GM06990 (cell line): ENCODE measurements around the gene DSTN.

Source experiments
- DNase-seq: peaks from one replicate; pipeline ENCODE4 v3.0.0-alpha.2; 2011; ENCODE audit not compliant: insufficient read length; ENCODE audit errors: extremely low read depth
- H3K27me3 ChIP-seq: replicated peaks from 2 replicates; pipeline ENCODE4 v1.6.0; 2011; ENCODE audit warnings: low read length; ENCODE audit not compliant: control insufficient read depth, insufficient read depth
- H3K36me3 ChIP-seq: 2 replicates; pipeline ENCODE4 v1.5.1; 2011; ENCODE audit warnings: low read length; ENCODE audit not compliant: control insufficient read depth, insufficient read depth
- H3K4me3 ChIP-seq: replicated peaks from 2 replicates; pipeline ENCODE4 v1.5.1; 2011; ENCODE audit warnings: low read depth, mild to moderate bottlenecking, control low read depth, low read length
- CTCF ChIP-seq: IDR thresholded peaks from 2 replicates; pipeline ENCODE4 v1.5.1; 2011; ENCODE audit warnings: low read length, control low read depth, mild to moderate bottlenecking, inconsistent platforms; ENCODE audit not compliant: insufficient read depth, poor library complexity, severe bottlenecking

The DSTN gene

GRCh38 chr20:17541596-17541995, 28.3 kb upstream of the DSTN start:
- Histone ChIP-seq H3K27me3 (peaks cover 1% of the 10 kb centered on the region; the same call in 1 of the 2 replicates), H3K4me3 (no peak overlapping the region), H3K36me3 (no peaks in the 10 kb centered on the region)
- no peak for TF ChIP-seq CTCF
- DNase-seq: no peak

- TF ChIP-seq CTCF: no peak
- H3K4me3 ChIP-seq: no peak overlapping the region
- DNase-seq: no peak
- H3K27me3 ChIP-seq: peaks cover 1% of the 10 kb centered on the region; the same call in 1 of the 2 replicates
- H3K36me3 ChIP-seq: no peaks in the 10 kb centered on the region
Observed at GRCh38 chr20:17541996-17542395, 27.9 kb upstream of the DSTN start.

- Histone ChIP-seq H3K27me3 (peaks cover 1% of the 10 kb centered on the region; the same call in 1 of the 2 replicates), H3K36me3 (no peaks in the 10 kb centered on the region), H3K4me3 (no peak overlapping the region)
- no peak for DNase-seq
- TF ChIP-seq CTCF: no peak
Observed at GRCh38 chr20:17542481-17542880, 27.4 kb upstream of the DSTN start.

- H3K36me3 ChIP-seq: no peaks in the 10 kb centered on the region
- no peak for TF ChIP-seq CTCF
- peaks cover 1% of the 10 kb centered on the region; the same call in 1 of the 2 replicates for H3K27me3 ChIP-seq
- H3K4me3 ChIP-seq: no peak overlapping the region
- DNase-seq: no peak
Observed at GRCh38 chr20:17542993-17543412, 26.9 kb upstream of the DSTN start.

- no peak for TF ChIP-seq CTCF
- no peak for DNase-seq
- Histone ChIP-seq H3K27me3 (peaks cover 1% of the 10 kb centered on the region; the same call in 1 of the 2 replicates), H3K36me3 (no peaks in the 10 kb centered on the region), H3K4me3 (no peak overlapping the region)
Observed at GRCh38 chr20:17543531-17544131, 26.2 kb upstream of the DSTN start.

GRCh38 chr20:17545127-17545526, 24.7 kb upstream of the DSTN start:
- no peaks in the 10 kb centered on the region for H3K36me3 ChIP-seq
- no peak for TF ChIP-seq CTCF
- H3K27me3 ChIP-seq: peaks cover 1% of the 10 kb centered on the region; the same call in 1 of the 2 replicates
- no peak for DNase-seq
- H3K4me3 ChIP-seq: no peak overlapping the region
